Stimulated activated naive B cell treated with anti-CD40 and anti-IgM and Interleukin-4, amounts not matched to agents 10 μg/mL and 1 μg/mL and 100 μg/mL, for 72 hours (primary cell): ENCODE data around the gene FGF23.
"Not testable (repeated sequence)": the region's sequence is repeated elsewhere in the genome, so short reads cannot be mapped to it uniquely, and the experiment has no call there.

Source experiments
- ATAC-seq, 2 donors: fragments of 150-1000 bp; cut with Tn5 transposase; replicated peaks; 2 replicates each; pipeline ENCODE4 v1.10.0; 2021; ENCODE audit warnings: moderate library complexity in 1 of 2
- DNase-seq: peaks from one replicate; pipeline ENCODE4 v3.0.0; 2021
- H3K27ac Mint-ChIP-seq: one replicate; pipeline ENCODE4 v1.8.0; 2022; ENCODE audit warnings: mild to moderate bottlenecking, mixed read lengths
- H3K27me3 Mint-ChIP-seq, 2 donors: one replicate each; pipeline ENCODE4 v1.8.0; 2022; ENCODE audit warnings: mixed read lengths in 2 of 2
- H3K36me3 Mint-ChIP-seq, 2 donors: one replicate each; pipeline ENCODE4 v1.8.0; 2022; ENCODE audit warnings: mixed read lengths in 2 of 2, mild to moderate bottlenecking in 1 of 2
- H3K4me1 Mint-ChIP-seq, 2 donors: one replicate each; pipeline ENCODE4 v1.8.0; 2022; ENCODE audit warnings: mixed read lengths in 2 of 2, mild to moderate bottlenecking in 1 of 2
- H3K4me3 Mint-ChIP-seq, 2 donors: one replicate each; pipeline ENCODE4 v1.8.0; 2022; ENCODE audit warnings: mild to moderate bottlenecking in 2 of 2, mixed read lengths in 2 of 2, moderate library complexity in 1 of 2
- H3K9me3 Mint-ChIP-seq, 2 donors: one replicate each; pipeline ENCODE4 v1.8.0; 2022; ENCODE audit warnings: mixed read lengths in 2 of 2, mild to moderate bottlenecking in 1 of 2

The FGF23 gene

DNA sequence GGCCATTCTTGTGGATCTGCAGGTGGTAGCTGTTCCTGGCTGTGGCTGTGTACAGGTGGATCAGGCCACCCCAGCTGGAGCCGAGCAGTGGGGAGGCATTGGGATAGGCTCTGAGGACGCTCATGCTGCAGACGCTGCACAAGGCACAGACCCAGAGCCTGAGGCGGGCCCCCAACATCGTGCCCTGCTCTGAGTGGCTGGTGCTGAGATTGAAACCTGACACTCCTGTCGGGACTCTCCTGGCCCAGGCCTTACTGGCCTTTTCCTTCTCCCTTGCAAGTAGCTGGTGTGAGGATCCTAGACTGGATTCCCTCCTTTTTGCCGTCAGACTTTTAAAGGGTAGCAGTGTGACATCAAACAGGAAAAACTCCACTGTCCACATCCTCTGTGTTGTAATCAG, at the start of gene FGF23:
TSS of gene FGF23 (minus strand) at position 308 of the 400 bp plus-strand sequence. CDS start at position 178, 130 bp downstream.
- Mint-ChIP-seq H3K27me3 (peaks cover 26 to 49% of the 10 kb centered on the region in 2 donors), H3K36me3 (no peaks in the 10 kb centered on the region), H3K27ac (no peak within 1 kb of the TSS), H3K9me3 (no peaks in the 10 kb centered on the region), H3K4me1 (peaks cover 0 to 5% of the 10 kb centered on the region in 2 donors), H3K4me3 (no peak within 1 kb of the TSS)
- DNase-seq (no peak), ATAC-seq (no peak)

DNA sequence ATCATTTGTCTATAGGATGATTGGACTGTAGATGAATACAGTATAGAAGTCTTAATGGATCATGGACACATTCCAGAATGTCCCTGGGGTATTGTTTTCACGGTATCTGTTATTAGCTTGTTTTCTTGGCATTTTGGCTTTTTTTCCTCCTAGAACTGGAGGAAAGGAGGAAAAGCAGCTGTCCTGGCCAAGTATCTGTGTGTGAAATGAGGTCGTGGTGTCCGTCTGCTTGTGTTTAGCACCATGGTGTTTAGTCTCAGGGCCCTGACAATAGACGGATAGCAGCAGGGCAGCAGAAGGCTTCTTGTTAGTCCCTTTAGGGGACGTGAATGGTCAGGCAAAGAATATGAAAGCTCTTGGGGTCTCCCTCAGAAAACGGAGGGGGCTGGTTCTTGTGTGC, 44.9 kb upstream of the FGF23 start:
- DNase-seq (no peak), ATAC-seq (no peak)
- H3K4me1 Mint-ChIP-seq = peaks cover 14 to 48% of the 10 kb centered on the region in 2 donors
- no peaks in the 10 kb centered on the region for H3K27me3 Mint-ChIP-seq
- peak overlapping the region; percentile 10 for H3K27ac Mint-ChIP-seq
- no peak overlapping the region for H3K4me3 Mint-ChIP-seq
- H3K9me3 Mint-ChIP-seq = no peaks in the 10 kb centered on the region
- H3K36me3 Mint-ChIP-seq = no peaks in the 10 kb centered on the region

DNA sequence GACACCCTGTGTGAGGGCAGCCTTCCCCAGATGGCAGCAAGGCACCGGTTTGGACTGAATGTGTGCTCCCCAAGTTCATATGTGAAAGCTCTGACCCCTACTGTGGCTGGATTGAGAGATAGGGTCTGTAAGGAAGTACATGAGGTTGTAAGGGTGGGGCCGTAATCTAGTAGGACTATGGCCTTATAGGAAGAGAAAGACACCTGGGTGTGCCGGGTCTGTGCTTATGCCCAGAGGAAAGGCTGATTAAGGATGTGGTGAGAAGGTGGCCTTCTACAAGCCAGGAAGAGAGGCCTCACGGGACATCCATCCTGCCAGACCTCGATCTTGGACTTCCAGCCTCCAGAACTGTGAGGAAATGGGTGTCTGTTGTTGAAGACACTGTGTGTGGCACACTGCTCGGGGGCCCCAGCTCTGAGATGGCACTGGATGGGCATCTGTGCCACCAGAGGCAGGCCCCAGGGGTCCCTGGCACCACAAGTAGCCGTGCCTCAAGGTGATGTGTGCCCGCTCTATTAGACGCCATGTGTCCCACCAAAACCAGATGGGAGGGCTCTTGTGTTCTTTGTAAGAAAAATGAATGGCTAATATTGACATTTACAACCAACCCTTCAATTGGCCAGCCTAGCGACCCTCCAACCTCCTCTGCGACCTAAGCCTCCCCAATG, 44.1 kb upstream of the FGF23 start:
- no peaks in the 10 kb centered on the region for H3K36me3 Mint-ChIP-seq
- no peak overlapping the region for H3K4me3 Mint-ChIP-seq
- no peak for ATAC-seq
- H3K27ac Mint-ChIP-seq = peak overlapping the region; percentile 67
- no peaks in the 10 kb centered on the region for H3K9me3 Mint-ChIP-seq
- DNase-seq = no peak
- peaks cover 15 to 48% of the 10 kb centered on the region in 2 donors for H3K4me1 Mint-ChIP-seq
- peaks cover 4 to 5% of the 10 kb centered on the region in 2 donors for H3K27me3 Mint-ChIP-seq

DNA sequence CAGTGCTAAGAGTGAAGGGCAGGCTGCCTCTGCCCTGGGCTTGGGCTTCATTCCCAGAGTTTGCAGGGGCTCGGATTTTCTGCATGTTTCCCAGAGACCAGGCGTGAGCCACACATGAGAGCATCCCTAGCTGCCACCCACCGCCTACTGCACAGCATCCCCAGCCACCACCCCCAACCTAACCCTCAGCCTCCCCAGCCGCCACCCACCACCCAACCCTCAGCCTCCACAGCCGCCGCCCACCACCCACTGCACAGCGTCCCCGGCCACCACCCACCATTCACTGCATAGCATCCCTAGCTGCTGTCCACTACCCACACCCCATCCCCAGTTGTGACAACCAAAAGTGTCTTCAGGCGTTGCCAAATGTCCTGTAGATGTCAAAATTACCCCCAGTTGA, 43.5 kb upstream of the FGF23 start:
- no peaks in the 10 kb centered on the region for H3K36me3 Mint-ChIP-seq
- peaks cover 14 to 48% of the 10 kb centered on the region in 2 donors for H3K4me1 Mint-ChIP-seq
- H3K27me3 Mint-ChIP-seq = peaks cover 4 to 5% of the 10 kb centered on the region in 2 donors
- DNase-seq (no peak), ATAC-seq (no peak)
- H3K4me3 Mint-ChIP-seq = no peak overlapping the region
- no peaks in the 10 kb centered on the region for H3K9me3 Mint-ChIP-seq
- H3K27ac Mint-ChIP-seq = no peak overlapping the region

DNA sequence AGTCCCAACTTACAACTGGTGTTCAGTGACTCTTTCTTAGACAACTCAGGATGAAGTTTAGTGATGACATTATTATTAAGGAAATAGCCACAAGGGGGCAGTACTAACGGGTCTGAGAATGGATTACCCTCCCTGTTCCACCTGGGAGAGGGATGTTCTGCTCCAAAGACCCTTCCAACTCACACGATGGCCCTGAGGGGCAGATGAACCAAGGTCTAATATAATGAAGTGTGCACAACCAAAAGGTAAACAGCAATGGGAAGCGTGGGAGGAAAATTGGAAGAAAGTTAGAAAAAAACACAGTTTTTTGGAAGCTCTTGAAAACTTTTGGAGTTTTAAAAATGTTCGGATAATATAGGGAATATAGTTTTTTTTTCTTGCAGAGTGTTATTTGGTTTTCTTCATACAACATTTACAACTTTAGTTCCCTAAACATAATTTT, 42.1 kb upstream of the FGF23 start:
- Mint-ChIP-seq H3K9me3 (no peaks in the 10 kb centered on the region), H3K4me1 (peaks cover 10 to 44% of the 10 kb centered on the region in 2 donors), H3K4me3 (no peak overlapping the region), H3K27ac (peak overlapping the region; percentile 44), H3K27me3 (peaks cover 8 to 13% of the 10 kb centered on the region in 2 donors), H3K36me3 (no peaks in the 10 kb centered on the region)
- DNase-seq = no peak
- ATAC-seq = peak; percentile 57 to 62

DNA sequence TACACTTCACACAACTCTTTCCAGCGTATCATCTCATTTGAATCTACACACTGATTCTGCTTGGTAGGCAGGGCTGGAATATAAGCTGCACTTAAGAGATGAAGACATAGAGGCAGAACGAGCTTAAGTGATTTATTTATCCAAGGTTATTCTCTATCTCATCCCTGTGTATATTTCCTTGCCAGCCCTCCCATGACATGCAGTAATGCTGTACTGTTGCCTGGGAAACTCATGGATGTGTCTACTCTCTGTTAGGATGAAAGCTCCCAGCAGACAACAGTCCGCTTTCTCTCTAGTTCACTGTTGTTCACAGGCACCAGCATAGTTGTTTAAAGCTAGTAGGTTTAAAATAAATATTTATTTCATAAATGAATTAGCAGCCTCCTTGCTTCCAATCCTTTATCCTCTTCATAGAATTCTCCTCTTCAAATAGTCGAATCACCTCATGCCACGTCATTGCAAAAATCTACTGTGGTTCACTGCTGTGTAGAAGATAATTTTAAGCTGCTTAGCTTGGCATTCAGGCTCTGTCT, 40.7 kb upstream of the FGF23 start:
- no peak overlapping the region for H3K4me3 Mint-ChIP-seq
- H3K36me3 Mint-ChIP-seq = no peaks in the 10 kb centered on the region
- H3K27me3 Mint-ChIP-seq = peaks cover 21 to 27% of the 10 kb centered on the region in 2 donors
- H3K27ac Mint-ChIP-seq = no peak overlapping the region
- peaks cover 12 to 35% of the 10 kb centered on the region in 2 donors for H3K4me1 Mint-ChIP-seq
- DNase-seq (no peak), ATAC-seq (no peak)
- no peaks in the 10 kb centered on the region for H3K9me3 Mint-ChIP-seq

DNA sequence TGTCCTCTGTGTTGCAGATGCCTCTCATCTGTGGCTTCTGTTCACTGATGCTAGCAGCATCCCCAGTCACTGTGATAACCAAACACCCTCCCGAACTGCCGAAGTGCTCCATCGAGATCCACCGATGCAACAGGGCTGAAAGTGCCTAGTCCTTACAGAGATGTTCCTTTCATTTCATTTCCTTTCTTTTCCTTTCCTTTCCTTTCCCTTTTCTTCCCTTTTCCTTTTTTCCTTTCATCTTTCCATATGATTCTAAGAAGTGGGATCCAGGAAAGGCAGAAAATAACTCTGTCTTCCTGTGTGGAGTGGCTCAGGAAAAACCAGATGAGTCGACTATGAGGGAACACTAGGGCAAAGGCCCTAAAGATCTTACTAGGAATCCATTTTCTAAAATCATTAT, 39.4 kb upstream of the FGF23 start:
- H3K36me3 Mint-ChIP-seq = no peaks in the 10 kb centered on the region
- no peak for ATAC-seq

DNA sequence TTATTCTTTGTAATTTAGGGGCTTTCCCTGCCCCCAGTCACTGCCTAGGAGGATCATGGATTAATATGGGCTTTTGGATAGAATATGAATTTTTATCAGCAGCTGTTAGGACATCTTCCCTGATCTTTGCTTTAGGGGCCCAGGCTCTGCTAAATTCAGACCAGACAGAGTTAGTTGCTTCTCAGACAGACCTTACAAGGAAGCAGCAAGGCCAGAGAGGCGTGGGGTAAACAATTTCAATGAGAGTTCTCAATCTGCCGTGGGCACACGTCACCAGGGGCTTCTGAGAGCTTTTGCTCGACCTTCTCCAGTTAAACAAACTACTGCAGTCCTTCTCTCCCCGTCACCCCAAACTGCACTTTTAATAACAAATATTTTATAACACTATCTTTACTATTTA, 38.4 kb upstream of the FGF23 start:
- Mint-ChIP-seq H3K36me3 (no peaks in the 10 kb centered on the region), H3K27me3 (peaks cover 25 to 37% of the 10 kb centered on the region in 2 donors), H3K4me3 (no peak overlapping the region), H3K9me3 (no peaks in the 10 kb centered on the region), H3K27ac (no peak overlapping the region), H3K4me1 (peaks cover 10 to 25% of the 10 kb centered on the region in 2 donors)
- no peak for DNase-seq
- no peak for ATAC-seq

More for the DNA sequence above, 39.4 kb upstream of the FGF23 start:
- DNase-seq = no peak
- peak overlapping the region; percentile 59 for H3K27ac Mint-ChIP-seq
- H3K9me3 Mint-ChIP-seq = no peaks in the 10 kb centered on the region
- no peak overlapping the region for H3K4me3 Mint-ChIP-seq
- H3K4me1 Mint-ChIP-seq = peaks cover 15 to 35% of the 10 kb centered on the region in 2 donors
- H3K27me3 Mint-ChIP-seq = peaks cover 25 to 37% of the 10 kb centered on the region in 2 donors

DNA sequence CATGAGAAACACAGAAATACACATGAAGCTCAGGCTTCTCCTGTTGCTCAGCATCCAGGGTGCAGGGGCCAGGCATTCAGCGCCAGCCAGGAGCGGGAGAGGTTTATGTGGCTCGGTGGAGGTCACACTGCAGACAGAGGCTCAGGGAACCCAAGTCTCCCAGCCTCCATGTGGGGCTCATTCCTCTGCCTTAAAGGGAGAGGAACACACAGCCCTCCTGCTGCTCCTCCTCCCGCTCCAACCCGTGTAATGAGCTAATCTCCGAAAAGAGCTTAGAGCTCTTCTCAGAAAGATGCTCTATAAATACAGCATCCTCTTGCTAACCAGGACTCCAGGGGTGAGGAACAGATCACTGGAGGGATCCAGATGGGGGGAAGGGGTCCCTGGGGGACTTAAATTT, 37.9 kb upstream of the FGF23 start:
- DNase-seq (no peak), ATAC-seq (no peak)
- H3K4me3 Mint-ChIP-seq = no peak overlapping the region
- H3K27ac Mint-ChIP-seq = no peak overlapping the region
- peaks cover 25 to 37% of the 10 kb centered on the region in 2 donors for H3K27me3 Mint-ChIP-seq
- H3K9me3 Mint-ChIP-seq = no peaks in the 10 kb centered on the region
- no peaks in the 10 kb centered on the region for H3K36me3 Mint-ChIP-seq
- peaks cover 10 to 22% of the 10 kb centered on the region in 2 donors for H3K4me1 Mint-ChIP-seq

DNA sequence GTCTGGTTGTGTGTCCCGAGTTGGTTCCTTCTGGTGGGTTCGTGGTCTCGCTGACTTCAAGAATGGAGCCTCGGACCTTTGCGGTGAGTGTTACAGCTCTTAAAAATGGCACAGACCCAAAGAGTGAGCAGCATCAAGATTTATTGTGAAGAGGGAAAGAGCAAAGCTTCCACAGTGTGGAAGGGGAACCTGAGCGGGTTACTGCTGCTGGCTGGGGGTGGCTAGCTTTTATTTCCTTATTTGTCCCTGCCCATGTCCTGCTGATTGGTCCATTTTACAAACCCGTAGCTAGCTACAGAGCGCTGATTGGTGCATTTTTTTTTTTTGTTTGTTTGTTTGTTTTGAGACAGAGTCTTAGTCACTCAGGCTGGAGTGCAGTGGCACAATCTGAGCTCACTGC, 36.8 kb upstream of the FGF23 start:
- Mint-ChIP-seq H3K4me3 (no peak overlapping the region), H3K4me1 (peaks cover 6 to 13% of the 10 kb centered on the region in 2 donors), H3K27ac (no peak overlapping the region), H3K27me3 (peaks cover 30 to 42% of the 10 kb centered on the region in 2 donors), H3K36me3 (no peaks in the 10 kb centered on the region), H3K9me3 (no peaks in the 10 kb centered on the region)
- no peak for ATAC-seq
- DNase-seq = no peak

DNA sequence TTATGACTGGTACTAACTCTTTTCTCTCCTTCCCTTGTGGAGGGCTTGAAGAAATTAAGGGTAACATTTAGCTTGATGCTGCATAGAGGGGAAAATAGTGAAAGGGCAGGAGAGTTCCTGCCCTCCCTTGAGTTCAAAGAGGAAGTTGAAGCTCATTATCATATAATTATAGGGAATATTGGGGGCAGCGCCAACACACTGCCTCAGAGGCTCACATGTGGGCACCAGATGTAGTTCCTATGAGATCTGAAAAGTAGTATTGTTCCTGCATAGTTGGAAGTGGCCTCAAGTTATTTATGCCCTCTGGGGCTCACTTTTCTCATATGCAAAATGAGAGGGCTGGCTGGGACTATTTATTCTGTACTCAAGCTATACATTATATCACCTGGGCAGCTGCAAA, 33.0 kb upstream of the FGF23 start:
- Mint-ChIP-seq H3K4me3 (no peak overlapping the region), H3K4me1 (peaks cover 5 to 11% of the 10 kb centered on the region in 2 donors), H3K27me3 (peaks cover 26 to 39% of the 10 kb centered on the region in 2 donors), H3K9me3 (no peaks in the 10 kb centered on the region), H3K27ac (no peak overlapping the region), H3K36me3 (no peaks in the 10 kb centered on the region)
- no peak for ATAC-seq
- DNase-seq = no peak

DNA sequence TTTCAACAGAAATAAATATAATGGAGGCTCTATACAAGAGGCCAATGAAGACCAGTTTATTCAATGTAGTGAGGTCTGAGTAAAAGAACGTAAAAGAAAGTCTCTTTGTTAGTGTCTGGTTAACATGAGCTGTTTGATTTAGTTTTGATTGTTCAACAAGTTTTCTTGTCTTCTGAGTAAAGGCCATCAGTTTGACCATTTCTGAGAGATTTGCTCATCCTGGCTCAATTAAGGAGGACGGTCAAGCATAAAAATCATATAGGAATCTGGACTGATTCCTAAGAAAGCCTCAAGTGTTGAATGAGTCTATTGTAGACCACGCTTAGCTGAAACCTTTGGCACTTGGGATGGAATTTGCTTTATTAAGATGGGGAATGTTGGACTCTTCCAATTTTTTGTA, 32.5 kb upstream of the FGF23 start:
- Mint-ChIP-seq H3K4me1 (peaks cover 5 to 11% of the 10 kb centered on the region in 2 donors), H3K27me3 (peaks cover 25 to 36% of the 10 kb centered on the region in 2 donors), H3K9me3 (no peaks in the 10 kb centered on the region), H3K4me3 (no peak overlapping the region), H3K27ac (no peak overlapping the region), H3K36me3 (no peaks in the 10 kb centered on the region)
- no peak for ATAC-seq
- DNase-seq = no peak

DNA sequence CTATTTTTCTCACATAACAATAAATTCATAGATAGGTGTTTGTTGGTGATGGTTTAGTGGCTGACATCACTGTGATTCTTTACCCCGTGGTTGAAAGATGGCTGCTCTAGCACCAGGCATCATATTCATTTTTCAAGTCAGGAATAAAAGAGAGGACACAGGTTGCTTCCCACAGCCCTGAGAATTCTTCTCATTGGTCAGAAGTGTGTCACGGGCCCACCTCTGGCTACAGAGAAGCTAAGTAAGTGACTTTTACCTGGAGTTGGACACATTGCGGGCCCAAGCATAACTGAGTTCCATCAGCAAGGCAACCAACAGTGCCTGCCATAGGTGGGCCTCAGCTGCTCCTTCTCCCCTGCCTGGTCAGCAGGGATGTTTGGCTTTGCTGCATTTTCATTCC, 27.6 kb upstream of the FGF23 start:
- Mint-ChIP-seq H3K9me3 (peaks cover 0 to 2% of the 10 kb centered on the region in 2 donors), H3K27me3 (peaks cover 5 to 14% of the 10 kb centered on the region in 2 donors), H3K36me3 (no peaks in the 10 kb centered on the region), H3K4me1 (peaks cover 0 to 4% of the 10 kb centered on the region in 2 donors), H3K4me3 (no peak overlapping the region), H3K27ac (no peak overlapping the region)
- no peak for DNase-seq
- ATAC-seq = no peak

DNA sequence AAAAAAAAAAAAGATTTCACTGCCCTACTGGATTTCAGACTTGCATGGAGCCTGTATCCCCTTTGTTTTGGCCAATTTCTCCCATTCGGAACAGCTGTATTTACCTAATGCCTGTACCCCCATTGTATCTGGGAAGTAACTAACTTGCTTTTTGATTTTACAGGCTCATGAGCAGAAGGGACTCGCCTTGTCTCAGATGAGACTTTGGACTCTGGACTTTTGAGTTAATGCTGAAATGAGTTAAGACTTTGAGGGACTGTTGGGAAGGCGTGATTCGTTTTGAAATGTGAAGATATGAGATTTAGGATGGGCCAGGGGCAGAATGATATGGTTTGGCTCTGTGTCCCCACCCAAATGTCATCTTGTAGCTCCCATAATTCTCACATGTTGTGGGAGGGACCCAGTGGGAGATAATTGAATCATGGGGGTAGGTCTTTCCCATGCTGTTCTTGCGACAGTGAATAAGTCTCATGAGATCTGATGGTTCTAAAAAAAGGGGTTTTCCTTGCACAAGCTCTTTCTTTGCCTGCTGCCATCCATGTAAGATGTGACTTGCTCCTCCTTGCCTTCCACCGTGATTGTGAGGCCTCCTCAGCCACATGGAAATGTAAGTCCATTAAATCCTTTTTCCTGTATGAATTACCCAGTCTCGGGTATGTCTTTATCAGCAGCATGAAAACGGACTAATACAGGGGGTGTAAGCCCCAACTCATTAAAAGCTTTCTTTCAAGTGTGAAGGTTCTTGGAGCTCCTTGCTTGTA, 25.5 kb upstream of the FGF23 start:
- H3K9me3 Mint-ChIP-seq, DNase-seq, H3K4me3 Mint-ChIP-seq, H3K27ac Mint-ChIP-seq, H3K4me1 Mint-ChIP-seq, ATAC-seq, H3K36me3 Mint-ChIP-seq: not testable (repeated sequence)
- H3K27me3 Mint-ChIP-seq = peaks cover 8 to 16% of the 10 kb centered on the region in 2 donors
